ENCODE results near the gene ULBP1. TPM values are rescaled to one million over a fixed set of nuclear protein-coding genes. Genes with fewer than 3 reads are reported as not detected.

ULBP1 gene
- total RNA-seq, 1 experiment from 2014 or later: 1.6 TPM

DNA sequence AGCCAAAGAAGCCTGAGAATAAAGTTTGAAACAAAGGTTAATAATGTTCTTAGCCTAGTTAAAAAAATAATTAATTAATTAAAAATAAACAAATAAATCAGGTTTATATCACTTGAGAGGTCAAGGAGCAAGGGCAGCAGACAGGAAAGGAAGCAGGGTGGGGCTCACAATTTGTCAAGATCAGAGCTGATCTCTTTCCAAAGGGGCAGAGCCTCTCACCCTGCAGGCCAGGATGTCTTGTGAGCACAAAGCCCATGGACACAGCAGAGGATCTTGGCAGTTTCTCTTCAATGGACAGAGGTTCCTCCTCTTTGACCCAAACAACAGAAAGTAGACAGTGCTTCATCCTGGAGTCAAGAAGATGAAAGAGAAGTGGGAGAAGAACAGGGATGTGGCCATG is 14.9 kb downstream of the ULBP1 start:
- H3K27me3 Mint-ChIP-seq (ENCODE audit: low read depth): peaks cover 99% of the 10 kb centered on the region
- H3K9ac ChIP-seq (ENCODE audit: extremely low read depth, insufficient read length, low read length): no peak overlapping the region
- no peak overlapping the region for H3K56ac ChIP-seq (ENCODE audit: insufficient read length, low read depth, low read length)
- no peak for DNase-seq
- no peak overlapping the region for H4K8ac ChIP-seq (replicated peaks; ENCODE audit: insufficient read length, low read depth, low read length)
- H3K27me3 ChIP-seq (ENCODE audit: insufficient read depth, low read length): peaks cover 59% of the 10 kb centered on the region
- no peak overlapping the region for H4K5ac ChIP-seq (ENCODE audit: insufficient read length, low read depth, low read length)
- H2BK12ac ChIP-seq (ENCODE audit: insufficient read length, low read depth, low read length): no peak overlapping the region
- no peaks in the 10 kb centered on the region; a peak in 1 of 5 replicates for H3K9me3 Mint-ChIP-seq
- H3K23me2 ChIP-seq (ENCODE audit: insufficient read length, low read depth, low read length, poor library complexity, severe bottlenecking): peaks cover 3% of the 10 kb centered on the region
- no peak overlapping the region for H3T11ph ChIP-seq (ENCODE audit: low read length)
- no peak overlapping the region for H3K27ac Mint-ChIP-seq
- no peak overlapping the region for H3K27ac ChIP-seq (ENCODE audit: insufficient read length, low read depth, low read length)
- TF ChIP-seq, protein P1, sequence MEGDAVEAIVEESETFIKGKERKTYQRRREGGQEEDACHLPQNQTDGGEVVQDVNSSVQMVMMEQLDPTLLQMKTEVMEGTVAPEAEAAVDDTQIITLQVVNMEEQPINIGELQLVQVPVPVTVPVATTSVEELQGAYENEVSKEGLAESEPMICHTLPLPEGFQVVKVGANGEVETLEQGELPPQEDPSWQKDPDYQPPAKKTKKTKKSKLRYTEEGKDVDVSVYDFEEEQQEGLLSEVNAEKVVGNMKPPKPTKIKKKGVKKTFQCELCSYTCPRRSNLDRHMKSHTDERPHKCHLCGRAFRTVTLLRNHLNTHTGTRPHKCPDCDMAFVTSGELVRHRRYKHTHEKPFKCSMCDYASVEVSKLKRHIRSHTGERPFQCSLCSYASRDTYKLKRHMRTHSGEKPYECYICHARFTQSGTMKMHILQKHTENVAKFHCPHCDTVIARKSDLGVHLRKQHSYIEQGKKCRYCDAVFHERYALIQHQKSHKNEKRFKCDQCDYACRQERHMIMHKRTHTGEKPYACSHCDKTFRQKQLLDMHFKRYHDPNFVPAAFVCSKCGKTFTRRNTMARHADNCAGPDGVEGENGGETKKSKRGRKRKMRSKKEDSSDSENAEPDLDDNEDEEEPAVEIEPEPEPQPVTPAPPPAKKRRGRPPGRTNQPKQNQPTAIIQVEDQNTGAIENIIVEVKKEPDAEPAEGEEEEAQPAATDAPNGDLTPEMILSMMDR (conservative IDR thresholded peaks at IDR 0.05): no peak
- H3K4me1 ChIP-seq (ENCODE audit: insufficient read depth, low read length): no peaks in the 10 kb centered on the region
- H3K4me2 ChIP-seq (ENCODE audit: insufficient read depth, insufficient read length, low read length): no peak overlapping the region
- H3K14ac ChIP-seq (ENCODE audit: insufficient read depth, low read length): no peak overlapping the region
- no peak overlapping the region for H2AK5ac ChIP-seq (ENCODE audit: insufficient read length, low read length)
- H3K9me3 ChIP-seq (ENCODE audit: control insufficient read depth, low read depth, low read length): no peaks in the 10 kb centered on the region
- H3K23ac ChIP-seq (ENCODE audit: insufficient read length, low read depth, low read length): no peak overlapping the region
- no peaks in the 10 kb centered on the region for H3K79me1 ChIP-seq (ENCODE audit: insufficient read depth, low read depth, low read length, poor library complexity, severe bottlenecking)
- H2BK15ac ChIP-seq (ENCODE audit: low read depth, low read length): no peak overlapping the region
- H2BK5ac ChIP-seq (ENCODE audit: insufficient read length, low read length): no peak overlapping the region
- no peaks in the 10 kb centered on the region for H3K36me3 Mint-ChIP-seq (ENCODE audit: insufficient read depth in 1 of 3, low read depth in 3 of 3)
- no peak overlapping the region for H4K91ac ChIP-seq (ENCODE audit: insufficient read length, low read depth, low read length)
- H2BK120ac ChIP-seq (ENCODE audit: low read depth, low read length, poor library complexity, severe bottlenecking): no peak overlapping the region
- no peaks in the 10 kb centered on the region for H4K20me1 ChIP-seq (ENCODE audit: control insufficient read depth, insufficient read depth, insufficient read length)
- H2AFZ ChIP-seq (ENCODE audit: low read length): no peak overlapping the region
- H3K18ac ChIP-seq (ENCODE audit: insufficient read length, low read depth, low read length): no peak overlapping the region
- no peak overlapping the region for H3K4me3 Mint-ChIP-seq
- H3K79me2 ChIP-seq (ENCODE audit: insufficient read depth, low read length): no peaks in the 10 kb centered on the region
- H2BK20ac ChIP-seq (ENCODE audit: low read depth, low read length, poor library complexity, severe bottlenecking): no peak overlapping the region
- peaks cover 5 to 15% of the 10 kb centered on the region in 2 experiments; a peak in 3 of 4 replicates for H3K4me1 Mint-ChIP-seq
- H3K4ac ChIP-seq (ENCODE audit: low read depth, low read length): no peak overlapping the region

All from H9 (cell line).